Lower leg skin (tissue), 3 donors: ENCODE data around the gene GRB10.

Experiments used
- CTCF ChIP-seq, 3 donors: fragments of 450-650 bp; IDR thresholded peaks; one replicate each; pipeline ENCODE4 v1.5.1; 2016; ENCODE audit warnings: antibody characterized with exemption in 3 of 3, mild to moderate bottlenecking in 3 of 3, moderate library complexity in 2 of 3
- POLR2A ChIP-seq, 2 donors: fragments of 450-650 bp; IDR thresholded peaks; one replicate each; pipeline ENCODE4 v1.6.1; 2016 to 2017; ENCODE audit warnings: antibody characterized with exemption in 2 of 2, mild to moderate bottlenecking in 1 of 2, moderate library complexity in 1 of 2

DNA sequence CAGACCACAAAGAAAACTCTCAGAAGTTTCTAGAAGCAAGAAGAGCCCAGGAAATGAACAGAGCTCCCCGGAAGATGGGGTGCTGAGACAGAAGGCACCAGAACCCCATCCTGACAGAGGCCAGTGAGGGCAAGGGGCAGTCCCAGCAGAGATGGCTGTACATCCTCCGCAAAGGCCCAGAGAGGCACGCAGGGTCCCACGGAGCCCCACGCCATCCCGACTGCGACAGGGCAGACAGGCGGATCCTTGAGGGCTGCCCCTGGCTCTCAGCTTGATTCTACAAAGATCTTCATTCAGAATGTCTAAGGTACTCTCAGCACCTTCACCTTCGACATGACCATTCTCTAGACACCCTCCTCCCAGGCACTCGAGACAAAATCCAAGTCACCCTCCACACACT lies 109.6 kb downstream of the GRB10 start:
- no peak for TF ChIP-seq CTCF (IDR thresholded peaks at IDR 0.05)
- no peak for TF ChIP-seq POLR2A (IDR thresholded peaks at IDR 0.05)
